CD4-positive, alpha-beta T cell treated with Interleukin-6 at 100 ng/mL for 8 hours (primary cell): Measurements from ENCODE around the gene DNAJC22.
A peak's percentile ranks its signal among the peaks of the same experiment; 100 is the strongest.
"Not testable (repeated sequence)": the region's sequence is repeated elsewhere in the genome, so short reads cannot be mapped to it uniquely, and the experiment has no call there.

Experiments
- DNase-seq: peaks from one replicate; pipeline ENCODE4 v3.0.0-alpha.2; 2020; ENCODE audit warnings: mixed read lengths, low spot score

DNAJC22 gene

GRCh38 chr12:49331380-49332222 is 15.1 kb upstream of the DNAJC22 start:
- DNase-seq = no peak

GRCh38 chr12:49332441-49332861 is 14.2 kb upstream of the DNAJC22 start:
- DNase-seq = no peak

- no peak for DNase-seq
Measured at GRCh38 chr12:49332891-49333371, 13.8 kb upstream of the DNAJC22 start.

GRCh38 chr12:49333778-49334177 is 12.9 kb upstream of the DNAJC22 start:
- not testable (repeated sequence) for DNase-seq

- no peak for DNase-seq
Measured at GRCh38 chr12:49334226-49334625, 12.5 kb upstream of the DNAJC22 start.

- DNase-seq = no peak
Measured at GRCh38 chr12:49334681-49335080, 12.0 kb upstream of the DNAJC22 start.

- no peak for DNase-seq
Measured at GRCh38 chr12:49335118-49335954, 11.4 kb upstream of the DNAJC22 start.

- no peak for DNase-seq
Measured at GRCh38 chr12:49335955-49336644, 10.6 kb upstream of the DNAJC22 start.

- peak; percentile 82 for DNase-seq
Measured at GRCh38 chr12:49336645-49337584, 9.8 kb upstream of the DNAJC22 start, which contains the start of gene C1QL4. Gene C1QL4 (minus strand): TSS chr12:49337188. CDS start chr12:49336477, 711 bp downstream.

GRCh38 chr12:49338830-49339463 is 7.7 kb upstream of the DNAJC22 start:
- DNase-seq = no peak

- DNase-seq = no peak
Measured at GRCh38 chr12:49339464-49339861, 7.2 kb upstream of the DNAJC22 start.

- DNase-seq = no peak
Measured at GRCh38 chr12:49340095-49340870, 6.4 kb upstream of the DNAJC22 start.

GRCh38 chr12:49340971-49341776 is 5.5 kb upstream of the DNAJC22 start:
- DNase-seq = no peak

- DNase-seq = no peak
Measured at GRCh38 chr12:49341777-49342065, 5.0 kb upstream of the DNAJC22 start.

- peak; percentile 63 for DNase-seq
Measured at GRCh38 chr12:49342066-49342913, 4.4 kb upstream of the DNAJC22 start.

- DNase-seq = no peak
Measured at GRCh38 chr12:49342914-49343731, 3.6 kb upstream of the DNAJC22 start.

- DNase-seq = no peak
Measured at GRCh38 chr12:49344486-49345050, 2.1 kb upstream of the DNAJC22 start.
